Right lobe of liver (tissue), 6 donors: ENCODE results near the gene CHI3L1. TPM values are rescaled to one million over a fixed set of nuclear protein-coding genes. Genes with fewer than 3 reads are reported as not detected.

Source experiments
- ATAC-seq, 4 donors: fragments of 200-7000 bp; cut with Tn5 transposase; one replicate each; pipeline ENCODE4 v1.9.1; 2020; ENCODE audit warnings: mild to moderate bottlenecking in 4 of 4, moderate library complexity in 4 of 4
- DNase-seq, 3 donors: peaks; one replicate each; pipeline ENCODE4 v3.0.0-alpha.2; 2020
- H3K27ac ChIP-seq, 3 donors: fragments of 200-600 bp; one replicate each; pipeline ENCODE4 v1.8.0; 2022
- H3K27me3 ChIP-seq, 2 donors: fragments of 200-600 bp; one replicate each; pipeline ENCODE4 v1.8.0; 2022
- H3K36me3 ChIP-seq, 4 donors: fragments of 200-600 bp; sonication (generic) in 1 of 4; one replicate each; pipeline versions ENCODE4 v1.5.1 to v1.8.0; 2017 to 2022; ENCODE audit warnings: control low read depth in 1 of 4
- H3K4me1 ChIP-seq, 4 donors: fragments of 200-600 bp; sonication (generic) in 1 of 4; one replicate each; pipeline versions ENCODE4 v1.5.1 to v1.8.0; 2017 to 2022; ENCODE audit warnings: control low read depth in 1 of 4
- H3K4me3 ChIP-seq, 3 donors: fragments of 200-600 bp; one replicate each; pipeline ENCODE4 v1.8.0; 2022
- H3K9me3 ChIP-seq, 4 donors: fragments of 200-600 bp; sonication (generic) in 1 of 4; one replicate each; pipeline versions ENCODE4 v1.5.1 to v1.8.0; 2017 to 2022; ENCODE audit warnings: control low read depth in 1 of 4
- POLR2A ChIP-seq: fragments of 450-650 bp; IDR thresholded peaks from one replicate; pipeline ENCODE4 v1.6.1; 2017; ENCODE audit warnings: antibody characterized with exemption, mild to moderate bottlenecking
- WGBS: methylation state at CpG from one replicate; pipeline ENCODE4 v1.1.6; 2018; ENCODE audit warnings: low coverage, low lambda C conversion rate; ENCODE audit not compliant: insufficient coverage; ENCODE audit errors: missing lambda C conversion rate; 5-methylcytosine and 5-hydroxymethylcytosine counted together
- intact Hi-C, 2 donors: fragments of 100-400 bp; cut with DNase I; formaldehyde crosslinking; loops; one replicate each; pipeline versions ENCODE4 v1.11.2 to v1.14.1; 2022
- total RNA-seq, 6 experiments: library from RNA; depleted of rRNA in 2 of 6; stranded (reverse); fragments of >200 nt in 2 of 6; fragmentation: NEBNext Ultra II Directional in 3 of 6; extraction: Animal tissue kit (Norgen Biotek cat#: 25700) in 3 of 6; gene quantifications; one replicate each; pipeline versions ENCODE4 v1.1.0 to v1.2.4, GENCODE V29; 2016 to 2023
- TF ChIP-seq, protein P1 (sequence below), 4 donors: fragments of 200-600 bp in 3 of 4; fragments of 450-650 bp in 1 of 4; IDR thresholded peaks; one replicate each; pipeline versions ENCODE4 v1.5.1 to v1.8.0; 2016 to 2022; ENCODE audit warnings: antibody characterized with exemption in 4 of 4, mild to moderate bottlenecking in 2 of 4
- donor health status: DM: no; HTN: yes; CAD: no.
- donor health status: DM: no; HTN: no; CAD: no.
- donor health status: DM: no; HTN: no; CAD: no.
- donor health status: DM: no; HTN: yes; CAD: no.
- donor health status: DM: no; HTN: yes; CAD: no.

CHI3L1 gene
- total RNA-seq, 6 experiments from 2014 or later, result 2.8 to 397 (median 219) TPM

DNA sequence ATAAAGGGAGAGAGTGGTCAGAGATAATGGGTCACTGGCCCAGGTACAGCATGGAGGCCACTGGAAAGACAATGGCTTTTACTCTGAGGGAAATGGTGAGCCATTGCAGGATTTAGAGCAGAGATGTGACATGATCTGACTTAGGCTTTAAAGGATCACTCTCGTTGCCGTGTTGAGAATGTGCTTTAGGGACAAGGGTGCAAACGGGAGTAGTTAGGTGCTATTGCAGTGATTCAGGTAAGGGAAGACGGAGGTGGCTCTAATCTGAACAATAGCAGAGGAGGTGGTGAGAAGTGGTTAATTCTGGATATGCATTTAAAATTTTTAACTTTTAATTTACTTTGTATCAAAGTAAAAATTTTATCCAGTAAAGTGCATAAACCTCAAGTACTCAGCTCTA lies 49.2 kb downstream of the CHI3L1 start:
- no peaks in the 10 kb centered on the region for H3K36me3 ChIP-seq
- no peaks in the 10 kb centered on the region for H3K4me1 ChIP-seq
- H3K27me3 ChIP-seq, result no peaks in the 10 kb centered on the region
- no peaks in the 10 kb centered on the region for H3K9me3 ChIP-seq
- ATAC-seq (no peak), DNase-seq (no peak)
- H3K27ac ChIP-seq, result no peak overlapping the region
- H3K4me3 ChIP-seq, result no peak overlapping the region
- WGBS, result 63% methylated on average over 4 of the region's 4 CpGs
- intact Hi-C loops, result no loop called here
- TF ChIP-seq, protein P1, sequence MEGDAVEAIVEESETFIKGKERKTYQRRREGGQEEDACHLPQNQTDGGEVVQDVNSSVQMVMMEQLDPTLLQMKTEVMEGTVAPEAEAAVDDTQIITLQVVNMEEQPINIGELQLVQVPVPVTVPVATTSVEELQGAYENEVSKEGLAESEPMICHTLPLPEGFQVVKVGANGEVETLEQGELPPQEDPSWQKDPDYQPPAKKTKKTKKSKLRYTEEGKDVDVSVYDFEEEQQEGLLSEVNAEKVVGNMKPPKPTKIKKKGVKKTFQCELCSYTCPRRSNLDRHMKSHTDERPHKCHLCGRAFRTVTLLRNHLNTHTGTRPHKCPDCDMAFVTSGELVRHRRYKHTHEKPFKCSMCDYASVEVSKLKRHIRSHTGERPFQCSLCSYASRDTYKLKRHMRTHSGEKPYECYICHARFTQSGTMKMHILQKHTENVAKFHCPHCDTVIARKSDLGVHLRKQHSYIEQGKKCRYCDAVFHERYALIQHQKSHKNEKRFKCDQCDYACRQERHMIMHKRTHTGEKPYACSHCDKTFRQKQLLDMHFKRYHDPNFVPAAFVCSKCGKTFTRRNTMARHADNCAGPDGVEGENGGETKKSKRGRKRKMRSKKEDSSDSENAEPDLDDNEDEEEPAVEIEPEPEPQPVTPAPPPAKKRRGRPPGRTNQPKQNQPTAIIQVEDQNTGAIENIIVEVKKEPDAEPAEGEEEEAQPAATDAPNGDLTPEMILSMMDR (IDR thresholded peaks at IDR 0.05), result no peak
- TF ChIP-seq POLR2A, result no peak

DNA sequence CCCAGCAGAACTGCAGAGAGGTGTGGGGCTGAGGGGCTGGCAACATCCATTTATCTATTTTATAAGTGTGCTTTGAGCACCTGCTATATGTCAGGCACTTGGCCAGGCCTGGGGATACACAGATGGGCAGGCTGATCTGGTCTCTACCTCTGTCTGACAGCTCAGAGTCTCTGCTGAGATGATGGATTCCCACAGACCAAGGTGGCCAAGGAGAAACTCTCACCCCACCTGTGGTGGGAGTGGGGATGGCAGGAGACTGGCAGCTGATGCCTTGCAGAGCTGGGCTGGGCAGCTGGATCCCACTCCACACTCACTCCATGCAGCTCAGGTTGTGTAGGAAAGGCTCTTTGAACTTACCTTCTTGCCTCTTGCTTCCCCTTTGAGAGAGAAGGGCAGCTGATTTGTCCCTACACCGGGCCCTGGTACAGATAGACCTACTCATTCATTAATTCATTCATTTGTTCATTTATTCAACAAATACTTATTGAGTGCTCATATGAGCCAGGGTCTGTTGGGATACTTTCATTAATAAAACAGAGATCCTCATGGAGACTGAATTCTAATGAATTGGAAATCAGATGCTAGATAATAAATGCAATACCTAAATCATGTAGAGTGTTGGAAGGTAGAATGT lies 50.0 kb downstream of the CHI3L1 start:
- H3K36me3 ChIP-seq, result no peaks in the 10 kb centered on the region
- ATAC-seq (no peak), DNase-seq (no peak)
- H3K4me3 ChIP-seq, result no peak overlapping the region
- TF ChIP-seq, protein P1 (IDR thresholded peaks at IDR 0.05), result no peak
- no peak for TF ChIP-seq POLR2A
- H3K4me1 ChIP-seq, result no peaks in the 10 kb centered on the region
- no peak overlapping the region for H3K27ac ChIP-seq
- 89% methylated on average over 1 of the region's 1 CpG for WGBS
- H3K9me3 ChIP-seq, result no peaks in the 10 kb centered on the region
- intact Hi-C loops, result no loop called here
- H3K27me3 ChIP-seq, result no peaks in the 10 kb centered on the region

DNA sequence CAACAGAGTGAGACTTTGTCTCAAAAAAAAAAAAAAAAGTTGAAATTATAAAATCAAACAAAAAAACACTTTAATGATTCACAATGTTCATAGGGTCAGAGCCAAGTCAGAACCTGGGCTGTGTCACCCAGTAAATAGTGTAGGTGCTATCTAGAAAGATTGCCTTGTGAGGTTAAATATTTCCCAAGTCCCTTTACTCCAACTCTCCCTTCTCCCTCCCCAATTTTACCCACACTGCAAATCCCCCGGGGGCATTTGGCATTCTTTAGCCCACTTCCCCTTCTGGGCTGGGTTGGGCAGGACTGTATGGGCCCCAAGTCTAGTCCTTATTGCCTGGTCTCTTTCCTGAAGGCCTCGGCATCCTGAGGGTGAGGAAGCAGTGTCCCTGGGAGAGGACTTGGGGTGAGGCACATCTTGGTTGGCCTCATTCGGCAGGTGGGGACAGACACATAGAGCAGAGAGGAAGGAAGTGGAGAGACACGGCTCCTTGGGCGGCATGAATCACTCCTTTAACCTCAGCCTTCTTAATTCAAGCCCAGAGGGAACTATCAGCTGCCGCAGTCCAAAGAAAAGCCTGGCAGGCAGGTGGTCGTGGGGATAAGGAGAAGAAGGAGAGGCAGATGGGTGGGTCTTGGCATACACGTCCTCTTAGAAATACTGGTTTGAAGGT lies 50.7 kb downstream of the CHI3L1 start:
- peak in 2 of 4 donors; percentile 36 to 44 for ATAC-seq

DNA sequence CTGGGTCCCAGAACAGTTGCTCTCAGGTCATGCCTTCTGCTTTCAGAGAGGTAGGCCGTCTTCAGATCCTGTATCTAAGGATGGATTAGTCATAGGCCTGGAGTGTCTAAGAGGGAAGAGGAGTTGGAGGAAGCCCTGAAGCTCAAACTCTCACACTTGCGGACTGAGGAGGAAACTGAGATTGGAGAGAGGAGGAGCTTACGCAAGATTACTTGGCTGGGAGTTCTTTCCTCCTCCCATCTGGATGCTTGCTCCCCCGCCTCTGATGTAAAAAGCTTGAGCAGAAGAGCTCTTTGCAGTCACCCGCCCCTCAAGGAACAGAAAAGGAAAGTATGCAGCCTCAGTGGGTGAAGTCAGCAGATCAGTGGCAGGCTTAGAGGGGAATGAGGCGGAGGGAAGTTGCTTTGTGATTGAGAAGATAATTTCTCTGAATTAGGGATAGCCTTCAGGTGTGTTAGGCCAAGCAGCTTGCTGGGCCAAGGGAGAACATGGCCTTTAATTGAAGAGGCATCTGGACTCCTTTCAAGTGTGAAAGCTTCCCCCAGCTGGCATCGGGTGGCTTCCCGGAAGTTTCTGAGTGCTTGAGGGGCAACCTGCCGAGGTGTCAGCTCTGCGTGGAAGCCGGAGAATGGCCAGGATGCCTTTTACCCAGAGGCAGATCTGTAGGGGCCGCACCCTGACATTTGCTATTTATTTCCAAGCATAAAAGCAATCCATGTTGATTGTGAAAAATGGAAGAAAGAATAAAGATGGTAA lies 52.4 kb downstream of the CHI3L1 start:
- no peaks in the 10 kb centered on the region for H3K36me3 ChIP-seq
- H3K4me1 ChIP-seq, result no peaks in the 10 kb centered on the region
- 81% methylated on average over 9 of the region's 12 CpGs for WGBS
- no peaks in the 10 kb centered on the region for H3K27me3 ChIP-seq
- TF ChIP-seq, protein P1 (IDR thresholded peaks at IDR 0.05), result no peak
- TF ChIP-seq POLR2A, result no peak
- DNase-seq, result no peak
- H3K4me3 ChIP-seq, result no peak overlapping the region
- no peaks in the 10 kb centered on the region for H3K9me3 ChIP-seq
- intact Hi-C loops, result no loop called here
- H3K27ac ChIP-seq, result no peak overlapping the region
- peak in 2 of 4 donors; percentile 41 to 45 for ATAC-seq

More for the DNA sequence above, 50.7 kb downstream of the CHI3L1 start:
- Histone ChIP-seq H3K27ac (no peak overlapping the region), H3K9me3 (no peaks in the 10 kb centered on the region), H3K27me3 (no peaks in the 10 kb centered on the region), H3K4me1 (no peaks in the 10 kb centered on the region), H3K36me3 (no peaks in the 10 kb centered on the region), H3K4me3 (no peak overlapping the region)
- no peak for DNase-seq
- 38% methylated on average over 4 of the region's 8 CpGs for WGBS
- TF ChIP-seq, protein P1 (IDR thresholded peaks at IDR 0.05), result no peak
- TF ChIP-seq POLR2A, result no peak
- intact Hi-C loops, result no loop called here
